ENCODE measurements around the gene CDKL1. TPM values are rescaled to one million over a fixed set of nuclear protein-coding genes. Genes with fewer than 3 reads are reported as not detected.

The CDKL1 gene
- total and polyA plus RNA-seq, 2 donors (not counting 3 experiments of a cell fraction or from before 2014, with no cell fraction given), result 2.6 to 9.7 TPM

- no peaks in the 10 kb centered on the region for H3K27me3 ChIP-seq (ENCODE audit: control insufficient read depth in 2 of 2, insufficient read depth in 2 of 2, low read length in 2 of 2)
- peaks cover 5 to 6% of the 10 kb centered on the region in 2 experiments for H3K36me3 ChIP-seq (ENCODE audit: control insufficient read depth in 2 of 2, extremely low read depth in 1 of 2, insufficient read depth in 2 of 2, low read length in 2 of 2)
- dilution Hi-C loops (cut with MboI; ENCODE audit: extremely low pct_ligation_motif_present, low sequenced_read_pairs) (no loop called here), intact Hi-C loops (cut with micrococcal nuclease) (no loop called here)
- TF ChIP-seq JUN (IDR thresholded peaks at IDR 0.05; ENCODE audit: borderline replicate concordance, insufficient read depth, insufficient read length, low read depth) (no peak), FOS (IDR thresholded peaks at IDR 0.05; ENCODE audit: borderline replicate concordance, insufficient read depth, low read length) (no peak), POLR2AphosphoS5 (IDR thresholded peaks at IDR 0.05; ENCODE audit: insufficient read depth, low read depth, low read length) (no peak), POLR2A (IDR thresholded peaks at IDR 0.05; ENCODE audit: low read depth, low read length) (no peak), EZH2 (IDR thresholded peaks at IDR 0.05; ENCODE audit: borderline replicate concordance, low read depth, low read length, severe bottlenecking) (no peak), CTCF (IDR thresholded peaks at IDR 0.05; ENCODE audit: extremely low read depth in 1 of 2, insufficient read depth in 1 of 2, low read depth in 1 of 2, low read length in 2 of 2) (no peak), GATA2 (IDR thresholded peaks at IDR 0.05; ENCODE audit: insufficient read depth, insufficient read length, low read depth, low read length) (no peak), MAX (IDR thresholded peaks at IDR 0.05; ENCODE audit: insufficient read depth, insufficient read length) (no peak), MYC (IDR thresholded peaks at IDR 0.05; ENCODE audit: low read depth, low read length) (no peak)
- H3K9me1 ChIP-seq (replicated peaks; ENCODE audit: control insufficient read depth, extremely low read depth, insufficient read depth, low read length), result no peaks in the 10 kb centered on the region
- H3K9me3 ChIP-seq (replicated peaks; ENCODE audit: control insufficient read depth, insufficient read depth, low read length), result no peaks in the 10 kb centered on the region
- FAIRE-seq, result no peak
- no peak overlapping the region for H3K27ac ChIP-seq (ENCODE audit: insufficient read depth, low read depth, low read length)
- H3K4me2 ChIP-seq (ENCODE audit: insufficient read depth, low read length), result no peak overlapping the region
- H3K9ac ChIP-seq (replicated peaks; ENCODE audit: extremely low read depth, insufficient read depth, low read length), result no peak overlapping the region
- H3K4me1 ChIP-seq (ENCODE audit: control insufficient read depth, extremely low read depth, insufficient read depth, low read length), result no peaks in the 10 kb centered on the region
- H2AFZ ChIP-seq (ENCODE audit: low read depth, low read length), result no peak overlapping the region
- H3K4me3 ChIP-seq (replicated peaks in 1 of 3; ENCODE audit: insufficient read depth in 1 of 3, low read depth in 1 of 3, low read length in 3 of 3), result no peak overlapping the region
- ChIA-PET CTCF (no interaction called here), POLR2A (no interaction called here)
- no peaks in the 10 kb centered on the region for H4K20me1 ChIP-seq (replicated peaks; ENCODE audit: control insufficient read depth, extremely low read depth, insufficient read depth, low read length)
- no TSS peak for BruUV-seq (replicated peaks)
- DNase-seq (ENCODE audit: low read depth, low spot score), result no peak
- H3K79me2 ChIP-seq (ENCODE audit: control insufficient read depth, insufficient read depth, low read length), result no peaks in the 10 kb centered on the region
These were observed 29.1 kb upstream of the CDKL1 start for GRCh38 chr14:50425816-50426215.

Measured in endothelial cell of umbilical vein (primary cell).